Cardiac fibroblast (primary cell): ENCODE measurements around the gene XPO1.
A peak's percentile ranks its signal among the peaks of the same experiment; 100 is the strongest.

Experiments used
- DNase-seq, 2 donors: peaks; one replicate each; pipeline versions ENCODE4 v3.0.0 to v3.0.0-alpha.2; 2010; ENCODE audit warnings: low read depth in 2 of 2
- H3K4me3 ChIP-seq, 2 donors: replicated peaks in 1 of 2; 1 replicate in 1 of 2; 2 replicates in 1 of 2; pipeline ENCODE4 v1.5.1; 2011; ENCODE audit warnings: low read depth in 2 of 2, low read length in 2 of 2, mild to moderate bottlenecking in 2 of 2, moderate library complexity in 1 of 2
- TF ChIP-seq, protein P1 (sequence below): IDR thresholded peaks from one replicate; pipeline ENCODE4 v1.5.1; 2011; ENCODE audit warnings: low read depth, mild to moderate bottlenecking, low read length, inconsistent platforms

Gene XPO1

DNA sequence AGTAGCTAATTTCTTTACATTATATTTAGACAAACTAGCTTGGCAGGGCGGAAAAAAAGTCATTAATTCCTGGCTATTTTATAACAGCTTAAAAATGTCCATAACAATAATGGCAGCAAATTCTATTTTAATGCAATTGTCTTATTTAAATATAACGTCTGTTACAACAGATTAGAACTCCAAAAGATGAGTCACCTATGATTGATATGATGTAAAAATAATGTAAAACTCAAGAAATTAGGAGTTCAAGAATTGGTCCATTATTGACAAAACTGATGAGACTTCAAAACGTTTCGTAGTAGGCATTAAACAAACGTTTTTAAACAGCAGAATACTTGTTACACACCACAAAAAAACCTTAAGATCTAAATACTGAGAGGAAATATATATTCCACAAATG, 2.7 kb downstream of the XPO1 start:
- DNase-seq: no peak
- peak overlapping the region; percentile 89 to 92 for H3K4me3 ChIP-seq

DNA sequence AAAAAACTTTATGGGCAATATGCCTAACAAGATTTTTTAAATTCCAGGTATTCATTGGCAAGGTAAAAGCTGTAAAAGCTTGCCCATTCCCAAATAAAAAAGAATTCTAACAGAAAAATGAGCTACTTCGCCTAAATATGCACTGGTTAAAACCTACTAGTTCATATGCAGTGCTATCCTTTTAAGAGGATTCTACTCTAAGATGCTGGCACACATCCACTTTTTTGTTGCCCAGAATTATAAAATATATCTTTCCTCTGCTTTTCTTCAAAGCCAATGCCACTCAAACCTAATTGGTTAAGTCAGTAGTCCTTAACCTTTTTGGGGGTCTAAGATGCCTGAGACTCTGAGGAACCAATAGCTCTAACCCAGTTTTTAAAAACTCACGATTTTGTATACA, 3.2 kb downstream of the XPO1 start:
- peak overlapping the region; percentile 21 to 89 for H3K4me3 ChIP-seq
- peak in 1 of 2 donors; percentile 15 for DNase-seq
- TF ChIP-seq, protein P1, sequence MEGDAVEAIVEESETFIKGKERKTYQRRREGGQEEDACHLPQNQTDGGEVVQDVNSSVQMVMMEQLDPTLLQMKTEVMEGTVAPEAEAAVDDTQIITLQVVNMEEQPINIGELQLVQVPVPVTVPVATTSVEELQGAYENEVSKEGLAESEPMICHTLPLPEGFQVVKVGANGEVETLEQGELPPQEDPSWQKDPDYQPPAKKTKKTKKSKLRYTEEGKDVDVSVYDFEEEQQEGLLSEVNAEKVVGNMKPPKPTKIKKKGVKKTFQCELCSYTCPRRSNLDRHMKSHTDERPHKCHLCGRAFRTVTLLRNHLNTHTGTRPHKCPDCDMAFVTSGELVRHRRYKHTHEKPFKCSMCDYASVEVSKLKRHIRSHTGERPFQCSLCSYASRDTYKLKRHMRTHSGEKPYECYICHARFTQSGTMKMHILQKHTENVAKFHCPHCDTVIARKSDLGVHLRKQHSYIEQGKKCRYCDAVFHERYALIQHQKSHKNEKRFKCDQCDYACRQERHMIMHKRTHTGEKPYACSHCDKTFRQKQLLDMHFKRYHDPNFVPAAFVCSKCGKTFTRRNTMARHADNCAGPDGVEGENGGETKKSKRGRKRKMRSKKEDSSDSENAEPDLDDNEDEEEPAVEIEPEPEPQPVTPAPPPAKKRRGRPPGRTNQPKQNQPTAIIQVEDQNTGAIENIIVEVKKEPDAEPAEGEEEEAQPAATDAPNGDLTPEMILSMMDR: no peak

More for the DNA sequence above, 2.7 kb downstream of the XPO1 start:
- TF ChIP-seq, protein P1: no peak

DNA sequence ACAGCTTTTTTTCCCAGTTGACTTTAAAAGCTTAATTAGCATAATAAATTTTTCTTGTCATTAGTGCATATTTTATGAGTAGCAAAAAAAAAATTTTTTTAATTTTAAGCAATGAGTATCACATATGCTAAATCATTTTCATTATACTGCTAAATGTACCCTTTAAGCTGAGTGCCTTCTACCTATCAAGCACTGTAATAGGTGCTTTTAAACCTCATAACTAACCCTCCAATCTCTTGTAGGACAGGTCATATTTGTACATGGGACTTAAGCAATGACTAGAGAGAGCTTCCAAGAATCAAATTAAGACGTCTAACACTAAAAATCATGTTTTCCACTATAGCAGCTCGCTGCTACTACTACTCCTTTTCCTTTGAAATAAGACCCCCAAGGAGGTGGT, 7.4 kb downstream of the XPO1 start:
- no peak for DNase-seq
- H3K4me3 ChIP-seq: no peak overlapping the region
- TF ChIP-seq, protein P1: no peak

DNA sequence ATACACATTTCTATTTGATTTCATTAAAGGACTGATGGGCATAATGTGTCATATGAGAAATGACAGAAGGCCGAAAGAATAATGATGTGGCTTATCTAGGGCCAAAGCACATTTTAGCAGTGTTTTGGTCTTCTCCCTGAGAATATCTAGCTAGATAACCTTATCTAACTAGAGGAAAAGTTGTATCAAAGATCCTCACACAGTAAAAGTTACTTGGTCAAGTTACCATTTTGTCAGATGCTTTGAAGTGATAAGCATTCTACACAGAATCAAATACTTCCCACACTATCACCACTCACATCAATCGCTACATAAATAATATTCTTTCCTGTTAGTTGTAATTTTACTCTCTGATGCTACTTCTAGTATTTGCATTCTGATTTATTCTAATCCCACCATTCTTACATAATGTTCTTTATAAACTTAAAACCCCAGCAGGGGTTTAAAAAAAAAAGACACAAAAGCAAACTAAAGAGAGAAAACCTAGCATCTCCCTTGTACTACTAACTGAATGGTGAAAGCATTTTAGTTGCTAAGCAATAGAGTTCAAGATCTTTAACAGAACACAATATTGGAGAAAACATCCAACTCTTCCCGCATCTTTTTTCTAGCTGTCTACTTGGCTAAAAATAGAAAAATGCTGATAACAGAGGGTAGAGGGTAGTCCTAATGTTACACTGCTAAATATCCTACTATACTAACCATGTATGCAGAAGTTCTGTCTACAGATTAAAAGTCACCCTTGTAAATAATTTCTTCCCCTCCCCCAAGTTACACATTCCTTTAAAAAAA, 8.0 kb downstream of the XPO1 start:
- no peak overlapping the region for H3K4me3 ChIP-seq
- DNase-seq: peak in 1 of 2 donors; percentile 26
- TF ChIP-seq, protein P1: no peak

DNA sequence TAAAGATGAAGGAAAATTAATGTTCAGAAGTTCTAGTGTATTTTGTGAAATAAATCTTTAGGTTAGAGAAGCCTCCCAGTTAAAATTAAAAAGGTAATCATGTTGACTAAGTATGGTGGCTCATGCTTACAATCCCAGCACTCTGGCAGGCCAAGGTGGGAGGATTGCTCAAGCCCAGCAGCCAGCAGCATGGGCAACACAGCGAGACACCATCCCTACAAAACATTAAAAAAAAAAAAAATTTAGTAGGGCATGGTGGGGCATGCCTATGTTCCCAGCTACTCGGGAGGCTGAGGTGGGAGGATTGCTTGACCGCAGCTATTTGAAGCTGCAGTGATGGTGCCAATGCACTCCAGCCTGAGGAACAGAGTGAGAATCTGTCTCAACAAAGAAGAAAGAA, 17.9 kb downstream of the XPO1 start:
- DNase-seq: no peak
- TF ChIP-seq, protein P1: no peak
- H3K4me3 ChIP-seq: no peak overlapping the region

DNA sequence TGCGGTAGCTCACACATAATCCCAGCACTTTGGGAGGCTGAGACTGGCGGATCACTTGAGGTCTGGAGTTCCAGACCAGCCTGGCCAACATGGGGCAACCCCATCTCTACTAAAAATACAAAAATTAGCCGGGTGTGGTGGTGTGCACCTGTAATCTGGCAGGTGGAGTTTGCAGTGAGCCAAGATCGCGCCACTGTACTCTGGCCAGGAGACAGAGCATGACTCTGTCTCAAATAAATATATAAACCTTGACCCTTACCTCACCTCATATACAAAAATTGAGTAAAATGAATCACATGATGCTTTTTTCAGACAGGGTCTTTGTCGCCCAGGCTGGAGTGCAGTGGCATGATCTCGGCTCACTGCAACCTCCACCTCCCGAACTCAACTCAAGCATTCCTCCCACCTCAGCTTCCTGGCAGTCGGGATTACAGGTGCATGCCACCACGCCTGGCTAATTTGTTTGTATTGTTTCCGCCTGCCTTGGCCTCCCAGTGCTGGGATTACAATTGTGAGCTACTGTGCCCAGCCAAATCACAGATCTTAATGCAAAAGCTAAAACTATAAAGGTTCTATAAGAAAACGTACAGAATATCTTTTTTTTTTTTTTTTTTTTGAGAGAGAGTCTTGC, 25.3 kb downstream of the XPO1 start:
- TF ChIP-seq, protein P1: no peak
- no peak overlapping the region for H3K4me3 ChIP-seq
- no peak for DNase-seq
